AG04449 (cell line): Measurements from ENCODE around the gene FKBP8.

Source experiments
- CTCF ChIA-PET: fragments of 350-600 bp; formaldehyde crosslinking; extraction: SDS; loops from one replicate; lab custom pipeline; 2021; ENCODE audit warnings: antibody characterized with exemption; lab: Yijun Ruan, JAX
- POLR2A ChIA-PET: fragments of 400-600, 350-600 bp; formaldehyde crosslinking; extraction: SDS; loops from one replicate; lab custom pipeline; 2020; ENCODE audit warnings: antibody characterized with exemption, inconsistent platforms; lab: Yijun Ruan, JAX
- DNase-seq: peaks from one replicate; pipeline ENCODE4 v3.0.0-alpha.2; 2010; ENCODE audit warnings: low read depth, low spot score
- H3K4me3 ChIP-seq: 2 replicates; pipeline ENCODE4 v1.5.1; 2011; ENCODE audit warnings: low read depth, mild to moderate bottlenecking, control low read depth, low read length
- CTCF ChIP-seq: IDR thresholded peaks from one replicate; pipeline ENCODE4 v1.5.1; 2011; ENCODE audit warnings: mild to moderate bottlenecking, moderate library complexity, low read length, control low read depth, inconsistent platforms; ENCODE audit not compliant: insufficient read depth; ENCODE audit errors: missing control alignments

Gene FKBP8

GRCh38 chr19:18502638-18503294 is 40.6 kb downstream of the FKBP8 start:
- POLR2A ChIA-PET, result interaction anchor here (1.4 kb wide), 1 partner anchor 18 kb away, joined by 3 read pairs; no protein-coding TSS in a partner anchor
- no peak for TF ChIP-seq CTCF
- no peak for DNase-seq
- H3K4me3 ChIP-seq, result no peak overlapping the region
- CTCF ChIA-PET, result interaction anchor here (0.6 to 1.6 kb wide), 3 partner anchors 15 to 42 kb away, joined by 3 to 5 read pairs (median 3); no protein-coding TSS in a partner anchor

- CTCF ChIA-PET, result interaction anchor here (0.6 to 1.6 kb wide), 2 partner anchors 34 to 41 kb away, joined by 3 to 5 read pairs; no protein-coding TSS in a partner anchor
- POLR2A ChIA-PET, result interaction anchor here (1.0 to 1.4 kb wide), 3 partner anchors 18 to 22 kb away, joined by 3 to 7 read pairs (median 3); no protein-coding TSS in a partner anchor
- no peak for DNase-seq
- no peak for TF ChIP-seq CTCF
- no peak overlapping the region for H3K4me3 ChIP-seq
Measured at GRCh38 chr19:18502246-18502637, 41.1 kb downstream of the FKBP8 start.

- no peak for TF ChIP-seq CTCF
- no peak overlapping the region for H3K4me3 ChIP-seq
- CTCF ChIA-PET, result interaction anchor here (1.6 kb wide), 1 partner anchor 41 kb away, joined by 5 read pairs; no protein-coding TSS in a partner anchor
- no peak for DNase-seq
- POLR2A ChIA-PET, result interaction anchor here (1.0 kb wide), 2 partner anchors 18 to 22 kb away, joined by 3 to 7 read pairs; no protein-coding TSS in a partner anchor
Measured at GRCh38 chr19:18501832-18502231, 41.5 kb downstream of the FKBP8 start.

GRCh38 chr19:18501351-18501750 is 42.0 kb downstream of the FKBP8 start:
- no peak overlapping the region for H3K4me3 ChIP-seq
- TF ChIP-seq CTCF, result no peak
- ChIA-PET CTCF (interaction anchor here (1.0 kb wide), 1 partner anchor 40 kb away, joined by 3 read pairs; no protein-coding TSS in a partner anchor), POLR2A (interaction anchor here (1.0 kb wide), 2 partner anchors 18 to 21 kb away, joined by 3 to 7 read pairs; no protein-coding TSS in a partner anchor)
- DNase-seq, result no peak

GRCh38 chr19:18500799-18501198 is 42.6 kb downstream of the FKBP8 start:
- H3K4me3 ChIP-seq, result no peak overlapping the region
- TF ChIP-seq CTCF, result no peak
- CTCF ChIA-PET, result interaction anchor here (0.7 to 1.2 kb wide), 4 partner anchors 8 to 43 kb away, joined by 3 read pairs; no protein-coding TSS in a partner anchor
- POLR2A ChIA-PET, result no interaction called here
- no peak for DNase-seq

GRCh38 chr19:18500376-18500775 is 43.0 kb downstream of the FKBP8 start:
- TF ChIP-seq CTCF, result no peak
- no peak for DNase-seq
- ChIA-PET POLR2A (no interaction called here), CTCF (interaction anchor here (0.7 to 1.2 kb wide), 4 partner anchors 8 to 44 kb away, joined by 3 read pairs; no protein-coding TSS in a partner anchor)
- H3K4me3 ChIP-seq, result no peak overlapping the region
